HG02642 (cell line): ENCODE measurements around the gene TJP3.

Source experiments
- ATAC-seq: cut with Tn5 transposase; IDR thresholded peaks from one replicate; pipeline ENCODE4 v1.9.1; 2021; ENCODE audit warnings: mild to moderate bottlenecking; ENCODE audit not compliant: unreplicated experiment, poor library complexity

TJP3 gene

DNA sequence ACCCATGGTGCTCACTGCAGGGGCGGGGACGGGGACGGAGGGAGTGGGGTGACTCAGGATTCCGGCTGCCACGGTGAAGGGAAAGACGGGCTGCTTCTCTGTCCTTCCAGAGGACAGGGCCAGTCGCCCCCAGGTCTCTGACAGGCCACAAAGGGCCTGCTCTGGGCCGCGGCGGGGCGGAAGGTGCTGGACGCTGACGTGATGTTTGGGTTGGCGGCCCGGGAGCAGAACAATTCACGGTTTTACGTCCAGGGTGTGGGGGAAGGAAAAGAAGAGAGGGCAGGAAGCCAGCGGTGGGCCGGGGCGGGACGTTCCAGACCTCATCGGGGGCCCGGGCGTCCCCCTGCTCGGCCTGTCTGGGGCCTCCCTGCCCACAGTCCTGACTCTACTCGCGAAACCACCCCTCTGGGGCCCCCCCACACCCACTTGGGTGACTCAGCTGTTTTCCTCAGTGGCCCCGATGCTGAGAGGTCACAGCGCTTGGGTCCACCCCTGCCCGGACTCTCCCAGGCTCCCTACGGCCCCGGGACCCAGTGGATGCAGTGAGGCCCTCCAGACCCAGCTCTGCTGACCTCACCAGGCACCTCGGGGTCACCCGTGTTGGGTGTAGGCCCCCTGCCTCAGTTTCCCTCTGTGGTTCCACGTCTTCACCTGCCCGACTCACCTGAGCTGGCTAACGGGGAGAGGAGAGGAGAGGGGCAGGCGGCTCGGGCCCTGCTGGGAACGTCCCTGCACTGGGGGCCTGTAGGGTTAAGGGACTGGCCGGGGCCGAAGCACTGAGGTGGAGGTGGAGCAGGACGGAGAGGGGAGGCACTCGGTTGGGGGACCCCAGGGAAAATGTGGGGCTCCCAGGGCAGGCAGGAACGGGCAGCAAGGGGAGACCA is 37.1 kb upstream of the TJP3 start:
- no peak for ATAC-seq

DNA sequence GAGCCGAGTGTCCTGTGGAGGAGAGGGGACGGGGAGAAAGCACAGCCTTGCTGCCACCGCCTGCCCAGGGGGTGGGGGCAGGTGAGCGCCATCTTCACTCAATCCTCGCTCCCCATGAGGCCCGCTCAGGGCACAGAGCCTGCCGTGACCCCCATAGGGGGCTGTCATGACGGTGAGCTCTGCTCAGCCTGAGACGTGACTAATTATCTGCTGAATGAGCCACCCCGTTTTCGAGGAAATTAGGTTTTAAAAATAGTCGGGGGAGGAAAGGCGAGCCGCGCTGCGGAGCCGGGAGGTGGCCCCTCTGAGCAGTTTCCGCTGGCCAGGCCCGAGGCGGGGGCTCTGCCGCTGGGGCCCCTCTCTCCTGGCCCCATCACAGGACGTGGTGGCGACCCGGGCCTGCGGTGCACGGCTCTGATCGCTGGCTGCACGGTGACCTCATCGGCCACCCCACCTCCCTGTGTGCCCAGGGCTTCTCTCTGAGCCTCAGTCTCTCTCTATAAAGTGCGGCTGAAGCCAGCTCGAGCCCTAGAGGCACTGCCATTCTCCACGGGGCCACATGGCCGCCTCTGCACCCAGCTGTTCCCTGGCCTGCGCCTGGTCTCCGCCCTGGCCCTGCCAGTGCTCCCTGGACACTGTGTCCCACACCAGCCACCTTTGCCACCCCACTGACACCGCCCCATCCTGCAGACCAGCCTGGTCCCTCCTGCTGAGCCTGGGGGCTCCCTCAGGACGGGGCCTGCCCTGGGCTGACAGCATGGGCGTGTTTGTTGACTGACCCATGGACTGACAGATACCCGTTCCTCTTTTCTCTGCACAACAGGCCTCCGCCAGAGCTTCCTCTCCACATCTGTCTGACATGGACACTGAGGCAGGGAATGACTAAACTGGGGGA is 36.3 kb upstream of the TJP3 start:
- ATAC-seq = no peak

DNA sequence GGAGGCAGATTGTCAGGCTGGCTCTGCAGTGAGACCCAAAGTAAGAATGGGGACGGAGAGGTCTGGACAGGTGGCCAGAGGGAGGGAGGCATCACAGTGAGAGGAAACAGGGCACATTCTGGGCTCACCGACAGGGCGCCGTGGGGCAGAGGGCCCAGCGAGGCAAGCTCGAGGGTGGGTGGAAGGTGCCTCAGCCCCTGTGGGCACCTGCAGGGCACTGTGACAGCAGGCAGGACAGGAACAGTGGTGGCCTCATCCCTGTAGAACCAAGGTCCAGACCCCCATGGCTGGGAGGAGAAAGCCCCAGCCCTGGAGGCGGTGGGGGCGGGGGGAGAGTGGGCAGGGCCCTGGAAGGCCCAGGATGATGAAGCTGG is 35.6 kb upstream of the TJP3 start:
- ATAC-seq = no peak

DNA sequence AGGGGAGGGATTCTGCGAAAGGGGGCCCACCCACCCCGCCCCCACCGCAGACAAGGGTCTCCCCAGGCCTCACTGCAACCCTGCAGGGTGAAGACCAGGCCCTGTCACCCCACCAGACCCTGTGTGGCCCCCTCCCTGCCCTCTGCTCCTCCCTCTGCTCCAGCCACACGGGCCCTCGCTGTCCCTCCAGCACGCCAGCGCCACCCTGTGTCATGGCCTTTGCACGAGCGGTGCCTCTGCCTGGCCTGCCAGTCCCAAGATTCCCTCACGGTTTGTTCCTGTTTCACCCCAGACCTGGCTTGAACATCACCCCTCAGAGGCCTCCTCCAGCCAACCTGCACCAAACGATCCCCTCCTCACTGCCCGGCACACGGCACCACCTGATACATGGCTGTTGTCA is 35.2 kb upstream of the TJP3 start:
- ATAC-seq = no peak

DNA sequence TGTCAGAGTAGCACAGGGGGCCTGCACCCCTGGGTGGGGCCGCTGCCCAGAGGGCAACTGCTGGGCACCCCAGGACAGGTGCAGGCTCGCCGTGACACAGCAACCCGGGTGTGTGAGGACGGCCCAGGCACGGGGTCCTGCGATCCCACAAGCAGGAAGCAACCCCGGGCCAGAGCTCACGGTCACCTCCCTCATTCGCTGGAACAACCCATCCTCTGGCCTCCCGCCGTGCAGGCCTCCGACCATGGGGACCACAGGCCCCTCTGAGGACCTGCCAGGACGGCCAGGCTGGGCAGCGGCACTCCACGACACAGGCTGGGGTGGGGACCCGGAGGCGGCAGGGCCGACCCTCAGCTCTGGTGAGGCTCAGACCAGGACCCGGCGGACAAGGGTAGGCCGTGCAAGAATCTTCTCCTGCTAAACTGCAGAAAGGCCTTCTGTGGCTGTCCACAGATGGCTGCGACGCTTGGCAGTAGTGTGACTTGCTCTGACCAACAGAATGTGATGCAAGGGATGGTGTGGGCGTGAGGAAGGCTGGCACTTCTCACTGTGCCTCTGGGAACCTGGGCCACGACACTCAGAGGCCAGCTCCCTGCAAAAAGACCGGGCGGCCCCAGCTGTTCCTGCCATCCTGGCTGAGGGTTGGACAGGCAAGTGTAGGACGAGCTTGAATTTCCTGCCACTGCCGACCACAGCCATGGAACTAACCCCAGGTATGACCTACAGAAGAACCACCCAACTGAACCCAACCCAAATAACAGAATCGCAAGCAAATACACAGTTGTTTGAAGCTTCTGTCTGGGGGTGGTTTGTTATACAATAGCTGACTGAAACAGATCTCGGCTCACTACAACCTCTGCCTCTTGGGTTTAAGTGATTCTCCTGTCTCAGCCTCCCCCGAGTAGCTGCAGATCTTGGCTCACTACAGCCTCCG is 34.4 kb upstream of the TJP3 start:
- ATAC-seq = no peak

DNA sequence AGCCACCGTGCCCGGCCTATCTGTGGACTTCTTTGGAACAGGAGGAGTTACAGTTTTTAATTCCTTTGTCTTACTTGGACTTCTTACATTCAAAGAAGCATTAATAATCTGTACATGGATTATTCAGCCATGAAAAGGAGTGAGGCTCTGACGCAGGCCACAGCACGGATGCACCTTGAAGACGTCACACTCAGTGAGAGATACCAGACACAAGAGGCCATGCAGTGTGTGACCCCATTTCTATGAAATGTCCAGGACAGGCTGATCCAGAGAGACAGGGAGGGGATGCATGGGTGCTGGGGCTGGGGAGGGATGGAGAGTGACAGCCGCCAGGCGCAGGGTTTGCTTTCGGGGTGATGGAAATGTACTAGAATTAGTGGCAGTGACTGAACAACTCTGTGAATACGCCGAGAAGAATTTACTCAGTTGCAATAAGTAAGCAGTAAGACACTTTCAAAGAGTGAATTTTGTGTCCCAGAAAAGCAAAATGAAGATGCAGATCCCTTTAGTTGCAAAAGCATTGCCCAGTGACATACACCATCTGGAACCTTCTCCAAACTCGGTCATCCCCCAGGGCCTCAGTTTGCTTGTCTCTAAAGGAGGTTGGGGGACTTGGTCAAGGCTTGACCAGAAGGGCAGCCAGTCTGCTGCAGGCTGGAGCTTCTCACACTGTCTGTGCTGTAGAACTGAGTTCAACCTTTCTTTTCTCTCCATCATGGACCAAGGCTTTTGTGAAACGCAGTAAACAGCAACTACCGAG is 33.2 kb upstream of the TJP3 start:
- ATAC-seq = no peak

DNA sequence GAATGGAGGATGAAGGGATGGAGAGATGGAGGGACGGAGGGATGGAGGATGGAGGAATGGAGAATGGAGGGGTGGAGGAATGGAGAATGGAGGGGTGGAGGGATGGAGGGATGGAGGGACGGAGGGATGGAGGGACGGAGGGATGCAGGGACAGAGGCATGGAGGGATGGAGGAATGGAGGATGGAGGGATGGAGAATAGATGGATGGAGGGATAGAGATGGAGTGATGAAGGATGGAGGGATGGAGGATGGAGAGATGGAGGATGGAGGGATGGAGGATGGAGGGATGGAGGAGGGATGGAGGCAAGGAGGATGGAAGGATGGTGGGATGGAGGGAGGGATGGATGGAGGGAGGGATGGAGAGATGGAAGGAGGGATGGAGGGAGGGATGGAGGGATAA is 30.0 kb upstream of the TJP3 start:
- ATAC-seq = no peak

DNA sequence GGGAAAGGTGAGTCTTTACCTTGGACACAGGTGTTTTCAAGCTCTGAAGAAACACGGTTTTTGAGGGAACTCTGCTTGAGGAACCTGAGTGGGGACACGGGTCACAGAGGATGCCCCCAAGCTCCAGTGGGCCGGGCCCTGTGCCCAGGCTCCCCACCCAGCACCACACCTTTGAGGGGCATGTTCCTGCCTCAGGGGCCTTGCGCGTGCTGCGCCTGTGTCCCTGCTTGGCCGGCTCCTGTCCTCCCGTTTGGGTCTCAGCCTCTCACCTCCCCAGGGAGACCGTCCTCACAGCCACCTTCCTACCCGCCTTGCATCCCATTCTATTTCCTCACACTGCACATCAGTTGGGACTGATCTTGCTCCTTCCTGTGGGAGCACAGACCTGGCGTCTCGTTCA is 29.0 kb upstream of the TJP3 start:
- no peak for ATAC-seq

DNA sequence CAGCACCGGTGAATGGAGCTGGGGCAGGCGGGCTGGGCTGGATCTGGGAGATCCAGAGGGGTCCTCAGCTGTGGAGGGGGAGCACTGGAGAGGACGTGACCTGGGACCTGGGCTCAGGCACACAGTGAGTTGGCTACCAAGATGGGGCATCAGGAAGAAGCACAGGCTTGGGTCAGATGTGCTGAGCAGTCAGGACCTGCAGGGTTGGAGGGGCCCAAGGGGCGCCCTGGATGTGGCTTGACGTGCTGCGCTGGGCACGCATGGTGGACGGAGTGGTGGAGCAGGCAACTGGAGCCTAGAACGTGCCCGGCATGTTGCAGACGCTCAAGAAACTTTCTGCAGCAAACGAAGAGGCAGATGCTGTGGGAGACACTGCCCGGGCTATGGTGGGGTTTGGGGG is 28.6 kb upstream of the TJP3 start:
- ATAC-seq = no peak

DNA sequence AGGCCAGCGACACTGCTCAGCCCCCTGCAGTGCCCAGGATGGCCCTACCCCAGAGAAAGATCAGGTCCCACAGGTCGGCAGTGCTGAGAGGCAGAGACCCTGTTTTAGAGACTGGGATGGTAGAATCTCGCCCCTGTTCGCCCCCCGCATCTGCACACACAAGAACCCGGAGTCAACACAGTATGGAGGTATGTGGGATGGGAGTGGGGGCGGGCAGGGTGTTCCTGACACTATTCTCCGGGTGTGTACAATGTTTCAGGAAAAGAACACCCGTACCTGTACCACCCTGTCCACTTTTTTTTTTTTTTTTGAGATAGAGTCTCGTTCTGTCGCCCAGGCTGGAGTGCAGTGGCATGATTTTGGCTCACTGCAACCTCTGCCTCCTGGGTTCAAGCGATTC is 27.2 kb upstream of the TJP3 start:
- no peak for ATAC-seq

DNA sequence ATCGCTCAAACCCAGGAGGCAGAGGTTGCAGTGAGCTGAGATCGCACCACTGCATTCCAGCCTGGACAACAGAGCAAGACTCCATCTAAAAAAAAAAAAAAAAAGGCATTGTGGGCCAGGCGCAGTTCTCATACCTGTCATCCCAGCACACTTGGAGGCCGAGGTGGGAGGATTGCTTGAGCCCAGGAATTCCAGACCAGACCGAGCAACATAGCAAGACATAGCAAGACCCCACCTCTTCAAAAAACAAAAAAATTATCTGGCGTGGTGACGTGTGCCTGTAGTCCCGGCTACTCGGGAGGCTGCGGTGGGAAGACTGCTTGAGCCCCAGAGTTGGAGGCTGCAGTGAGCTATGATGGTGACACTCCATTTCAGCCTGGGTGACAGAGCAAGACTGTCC is 25.9 kb upstream of the TJP3 start:
- no peak for ATAC-seq

DNA sequence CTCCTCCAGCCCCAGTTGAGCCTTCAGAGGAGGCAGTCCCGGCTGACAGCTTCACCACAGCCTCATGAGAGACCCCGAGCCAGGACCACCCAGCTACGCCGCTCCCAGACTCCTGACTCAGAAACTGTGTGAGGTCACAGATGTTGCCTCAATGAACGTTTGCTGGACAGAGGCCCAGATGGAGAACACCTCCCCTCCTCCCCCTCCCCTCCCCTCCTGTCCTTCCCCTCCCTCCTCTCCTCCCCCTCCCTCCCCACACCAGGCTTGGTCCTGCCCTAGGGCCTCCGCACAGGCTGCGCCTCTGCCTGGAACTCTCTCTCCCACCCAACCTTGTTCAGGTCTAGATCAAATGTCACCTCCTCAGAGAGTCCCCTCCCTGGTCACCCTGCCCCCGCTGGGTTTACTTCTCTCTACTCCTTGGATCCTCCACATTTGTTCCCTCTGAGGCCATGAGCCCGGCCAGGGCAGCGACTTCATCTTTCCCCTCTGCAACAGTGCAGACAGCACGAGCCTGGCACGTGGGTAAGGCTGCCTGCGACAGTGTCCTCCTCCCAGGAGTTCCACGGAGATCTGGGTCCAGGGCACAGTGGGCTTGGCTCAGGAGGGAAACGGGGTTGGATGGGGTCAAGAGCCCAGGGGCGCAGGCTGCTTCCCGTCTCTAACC is 25.3 kb upstream of the TJP3 start:
- no peak for ATAC-seq

DNA sequence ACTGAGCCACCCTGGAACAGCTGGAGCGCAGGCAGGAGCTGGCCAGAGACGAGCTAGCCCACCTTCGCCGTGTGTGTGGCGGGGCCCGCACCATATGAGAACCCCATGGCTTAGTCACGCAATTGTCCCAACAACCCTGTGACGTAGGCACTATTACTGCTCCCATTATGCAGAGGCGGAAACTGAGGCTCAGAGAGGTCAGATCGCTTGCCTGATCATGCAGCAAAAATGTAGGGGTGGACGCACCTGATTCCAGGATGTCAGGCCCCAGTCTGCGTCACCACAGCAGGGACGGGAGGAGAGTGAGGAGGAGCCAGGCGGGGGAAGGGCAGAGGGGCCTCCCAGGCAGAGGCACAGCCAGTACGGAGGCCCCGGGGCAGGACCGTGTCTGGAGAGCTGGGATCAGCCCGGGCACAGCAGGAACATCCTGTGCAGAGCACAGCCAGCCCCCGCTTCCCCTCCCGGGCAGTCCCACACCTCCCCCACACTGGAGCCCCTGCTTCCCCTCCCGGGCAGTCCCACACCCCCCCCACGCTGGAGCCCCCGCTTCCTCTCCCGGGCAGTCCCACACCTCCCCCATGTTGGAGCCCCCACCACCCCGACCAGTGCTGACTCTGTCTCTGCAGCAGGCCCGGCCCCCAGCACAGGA is 24.7 kb upstream of the TJP3 start:
- ATAC-seq = no peak

DNA sequence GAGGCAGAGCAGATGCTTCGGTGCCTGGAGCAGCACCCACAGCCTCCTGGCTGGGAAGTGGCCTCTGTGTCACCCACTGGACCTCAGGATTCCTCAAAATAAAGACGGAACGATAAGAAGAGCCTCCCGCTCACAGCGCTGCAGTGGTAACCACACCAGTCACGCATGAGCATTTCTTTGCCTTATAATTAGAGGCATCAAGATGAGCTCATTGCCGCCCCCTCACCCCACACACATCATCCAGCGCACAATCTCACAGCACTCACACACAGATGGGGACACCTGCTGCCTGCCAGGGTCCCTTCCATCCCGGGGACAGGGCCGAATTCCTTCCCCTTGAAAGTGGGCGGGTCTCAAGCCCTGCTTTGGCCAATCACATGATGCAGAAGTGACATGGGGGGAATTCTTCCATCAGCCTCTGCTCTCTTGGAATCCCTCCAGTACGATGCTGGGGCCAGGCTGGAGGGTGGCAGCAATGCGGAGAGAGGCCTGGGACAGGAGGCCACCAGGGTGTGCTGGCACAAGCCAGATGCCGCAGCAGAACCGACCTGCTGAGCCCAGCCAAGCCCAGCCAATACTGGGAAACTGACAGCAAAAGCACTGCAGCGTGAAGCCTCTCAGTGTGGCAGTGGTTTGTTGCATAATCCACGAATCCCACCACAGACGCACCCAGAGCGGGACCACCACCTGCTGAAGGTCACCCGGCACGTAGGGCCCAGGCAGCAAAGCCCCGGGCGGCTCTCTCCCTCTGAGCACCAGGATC is 23.9 kb upstream of the TJP3 start:
- ATAC-seq = no peak

DNA sequence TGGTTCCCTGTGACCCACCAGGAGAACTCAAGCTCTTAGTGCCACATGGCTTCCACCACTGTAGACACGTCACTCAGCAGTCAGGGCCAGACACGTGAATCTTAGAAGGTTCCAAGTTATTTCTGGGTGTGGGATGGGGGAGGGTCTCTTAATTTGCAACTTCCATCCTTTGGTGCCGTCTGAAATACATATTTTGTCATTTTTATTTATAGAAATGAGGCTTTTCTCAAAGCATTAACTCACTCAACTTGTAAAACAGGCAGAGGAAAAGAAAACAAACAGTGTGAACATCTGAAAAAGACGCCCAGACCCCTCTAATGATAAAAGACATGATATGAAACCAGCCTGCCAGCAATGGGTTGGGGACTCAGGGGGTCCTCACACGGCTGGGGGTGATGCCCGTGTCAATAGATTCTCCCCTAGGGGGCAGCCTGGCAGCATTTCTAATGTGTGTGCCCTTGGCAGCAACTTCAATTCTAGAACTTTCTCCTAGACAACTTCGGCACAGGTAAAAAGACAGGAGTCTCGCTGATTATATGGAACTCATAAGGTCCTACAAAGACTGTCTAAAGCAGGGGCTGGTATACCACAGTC is 23.3 kb upstream of the TJP3 start:
- ATAC-seq = no peak

DNA sequence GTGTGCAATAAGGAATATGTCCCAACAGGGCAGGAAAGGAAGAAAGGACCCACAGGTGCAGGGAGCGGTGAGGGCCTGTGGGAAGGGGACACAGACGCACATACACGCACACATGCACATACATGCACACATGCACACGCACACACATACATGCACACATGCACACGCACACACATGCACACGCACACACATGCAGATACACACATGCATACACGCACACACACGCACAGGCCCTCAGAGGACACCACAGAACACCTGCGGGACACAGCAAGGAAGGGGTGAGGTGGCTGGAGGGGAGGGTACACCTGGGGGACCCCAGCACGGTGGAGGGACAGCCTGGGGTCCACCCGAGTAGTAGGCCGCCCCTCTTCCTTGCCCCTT is 20.8 kb upstream of the TJP3 start:
- no peak for ATAC-seq

DNA sequence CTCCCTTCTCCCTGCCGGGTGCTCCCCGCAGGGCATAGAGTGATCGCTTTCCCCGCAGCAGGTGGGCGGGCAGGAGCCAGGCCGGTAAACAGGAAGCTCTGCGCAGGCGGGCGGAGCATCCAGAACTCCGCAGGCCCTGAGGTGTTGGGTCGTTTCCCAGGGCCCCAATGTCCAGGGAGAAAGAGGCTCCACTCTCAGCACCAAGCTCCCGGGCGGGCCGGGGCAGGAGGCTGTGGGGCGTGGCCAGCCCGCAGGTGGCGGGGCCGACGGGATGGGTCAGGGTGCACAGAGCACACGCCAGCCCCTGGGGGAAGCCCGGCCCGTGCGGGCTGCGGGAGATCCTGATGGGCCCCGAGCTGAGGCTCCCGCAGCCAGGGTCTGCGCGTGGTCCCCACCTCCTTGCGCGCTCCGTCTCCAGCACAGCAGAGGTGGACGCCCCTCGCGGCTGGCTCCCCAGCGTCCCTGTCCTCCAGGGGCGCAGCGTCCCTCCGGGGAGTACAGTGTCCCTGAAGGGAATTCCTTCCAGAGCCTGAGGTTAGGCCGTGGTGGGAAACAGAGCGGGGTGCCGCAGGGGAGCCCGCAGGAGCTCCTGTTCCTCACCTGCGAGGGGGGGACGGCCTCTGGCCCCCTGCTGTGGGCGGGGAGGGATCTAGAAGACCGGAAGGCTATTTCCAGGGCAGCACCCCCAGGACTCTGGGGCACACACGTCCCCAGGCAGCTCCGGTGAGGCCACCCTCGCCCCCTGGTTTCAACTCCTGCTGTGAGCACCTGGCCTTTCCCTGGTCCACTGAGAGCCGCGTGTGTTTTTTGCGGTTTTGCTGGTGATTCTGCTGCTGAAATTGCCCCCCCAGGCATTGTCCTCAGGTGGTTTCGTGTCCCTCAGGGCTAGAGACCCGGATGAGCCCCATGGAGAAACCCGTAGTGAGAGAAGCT is 20.1 kb upstream of the TJP3 start:
- no peak for ATAC-seq
